ENCODE data around the gene BMPER. TPM values are rescaled to one million over a fixed set of nuclear protein-coding genes. Genes with fewer than 3 reads are reported as not detected.

Gene BMPER
- total and polyA plus RNA-seq, 3 experiments from 2014 or later = not detected

- Histone ChIP-seq H3K4me1 (ENCODE audit: insufficient read depth, low read length) (no peaks in the 10 kb centered on the region), H3K4me3 (ENCODE audit: low read length) (no peak overlapping the region), H3K27me3 (ENCODE audit: insufficient read depth, low read length, poor library complexity, severe bottlenecking) (no peaks in the 10 kb centered on the region), H3K36me3 (ENCODE audit: insufficient read depth, low read length) (no peaks in the 10 kb centered on the region), H3K9me3 (ENCODE audit: low read length) (no peaks in the 10 kb centered on the region), H3K27ac (ENCODE audit: low read depth, low read length) (no peak overlapping the region)
- ChIA-PET CTCF (no interaction called here), POLR2A (no interaction called here)
- no peak for DNase-seq
- Mint-ChIP-seq H3K36me3 (no peaks in the 10 kb centered on the region), H3K27me3 (no peaks in the 10 kb centered on the region), H3K4me3 (no peak overlapping the region), H3K27ac (no peak overlapping the region), H3K4me1 (no peaks in the 10 kb centered on the region), H3K9me3 (peaks cover 0 to 5% (median 3%) of the 10 kb centered on the region in 5 donors)
Measured at GRCh38 chr7:33986451-33986850, 81.1 kb downstream of the BMPER start.

- ChIA-PET POLR2A (no interaction called here), CTCF (no interaction called here)
- Mint-ChIP-seq H3K36me3 (no peaks in the 10 kb centered on the region), H3K9me3 (peaks cover 0 to 5% (median 3%) of the 10 kb centered on the region in 5 donors), H3K4me3 (no peak overlapping the region), H3K27me3 (no peaks in the 10 kb centered on the region), H3K27ac (no peak overlapping the region), H3K4me1 (no peaks in the 10 kb centered on the region)
- DNase-seq = no peak
- no peaks in the 10 kb centered on the region for H3K36me3 ChIP-seq (ENCODE audit: insufficient read depth, low read length)
- no peak overlapping the region for H3K4me3 ChIP-seq (ENCODE audit: low read length)
- no peaks in the 10 kb centered on the region for H3K27me3 ChIP-seq (ENCODE audit: insufficient read depth, low read length, poor library complexity, severe bottlenecking)
- no peaks in the 10 kb centered on the region for H3K4me1 ChIP-seq (ENCODE audit: insufficient read depth, low read length)
- H3K9me3 ChIP-seq (ENCODE audit: low read length) = no peaks in the 10 kb centered on the region
- no peak overlapping the region for H3K27ac ChIP-seq (ENCODE audit: low read depth, low read length)
Measured at GRCh38 chr7:33986951-33987947, 81.9 kb downstream of the BMPER start.

DNA sequence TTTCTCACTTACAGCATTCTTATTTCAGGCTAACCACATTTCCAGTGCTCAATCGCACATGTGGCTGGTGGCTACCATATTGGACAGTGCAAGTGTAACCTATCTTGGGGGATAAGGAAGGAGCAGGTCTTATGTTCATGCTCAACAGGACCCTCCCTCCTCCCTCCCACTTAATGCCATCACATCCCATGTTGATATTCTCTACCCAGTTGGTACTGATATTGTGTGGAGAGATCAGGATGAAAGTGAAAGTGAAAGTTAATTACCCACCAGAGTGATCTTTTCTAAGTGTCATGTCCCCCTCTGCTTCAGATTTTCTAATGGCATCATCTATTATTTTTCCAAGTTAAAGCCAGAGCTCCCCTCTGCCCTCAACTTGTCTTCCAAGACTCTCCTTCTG lies 91.6 kb downstream of the BMPER start:
- CTCF ChIA-PET = no interaction called here

GRCh38 chr7:33998476-33998875 lies 93.1 kb downstream of the BMPER start:
- Mint-ChIP-seq H3K27me3 (peaks cover 0 to 1% of the 10 kb centered on the region in 2 donors), H3K9me3 (peaks cover 0 to 4% (median 2%) of the 10 kb centered on the region in 5 donors), H3K4me3 (peak overlapping the region in 1 of 7 donors; percentile 18), H3K4me1 (peaks cover 8 to 14% (median 13%) of the 10 kb centered on the region in 3 donors), H3K36me3 (no peaks in the 10 kb centered on the region), H3K27ac (peak overlapping the region in 1 of 8 donors; percentile 78)
- Histone ChIP-seq H3K4me1 (ENCODE audit: insufficient read depth, low read length) (no peaks in the 10 kb centered on the region), H3K36me3 (ENCODE audit: insufficient read depth, low read length) (no peaks in the 10 kb centered on the region), H3K9me3 (ENCODE audit: low read length) (no peaks in the 10 kb centered on the region), H3K4me3 (ENCODE audit: low read length) (no peak overlapping the region), H3K27me3 (ENCODE audit: insufficient read depth, low read length, poor library complexity, severe bottlenecking) (no peaks in the 10 kb centered on the region), H3K27ac (ENCODE audit: low read depth, low read length) (no peak overlapping the region)
- no peak for DNase-seq
- ChIA-PET CTCF (no interaction called here), POLR2A (no interaction called here)

More for the DNA sequence above, 91.6 kb downstream of the BMPER start:
- POLR2A ChIA-PET = no interaction called here
- DNase-seq = no peak
- Histone ChIP-seq H3K27me3 (ENCODE audit: insufficient read depth, low read length, poor library complexity, severe bottlenecking) (no peaks in the 10 kb centered on the region), H3K4me1 (ENCODE audit: insufficient read depth, low read length) (no peaks in the 10 kb centered on the region), H3K27ac (ENCODE audit: low read depth, low read length) (no peak overlapping the region), H3K36me3 (ENCODE audit: insufficient read depth, low read length) (no peaks in the 10 kb centered on the region), H3K4me3 (ENCODE audit: low read length) (no peak overlapping the region), H3K9me3 (ENCODE audit: low read length) (no peaks in the 10 kb centered on the region)
- peaks cover 0 to 1% of the 10 kb centered on the region in 2 donors for H3K27me3 Mint-ChIP-seq
- no peaks in the 10 kb centered on the region for H3K36me3 Mint-ChIP-seq
- H3K4me1 Mint-ChIP-seq = peaks cover 8 to 14% (median 13%) of the 10 kb centered on the region in 3 donors
- H3K9me3 Mint-ChIP-seq = peaks cover 0 to 4% (median 2%) of the 10 kb centered on the region in 5 donors
- no peak overlapping the region for H3K27ac Mint-ChIP-seq
- H3K4me3 Mint-ChIP-seq = peak overlapping the region in 6 of 7 donors; percentile 7 to 56 (median 24)

DNA sequence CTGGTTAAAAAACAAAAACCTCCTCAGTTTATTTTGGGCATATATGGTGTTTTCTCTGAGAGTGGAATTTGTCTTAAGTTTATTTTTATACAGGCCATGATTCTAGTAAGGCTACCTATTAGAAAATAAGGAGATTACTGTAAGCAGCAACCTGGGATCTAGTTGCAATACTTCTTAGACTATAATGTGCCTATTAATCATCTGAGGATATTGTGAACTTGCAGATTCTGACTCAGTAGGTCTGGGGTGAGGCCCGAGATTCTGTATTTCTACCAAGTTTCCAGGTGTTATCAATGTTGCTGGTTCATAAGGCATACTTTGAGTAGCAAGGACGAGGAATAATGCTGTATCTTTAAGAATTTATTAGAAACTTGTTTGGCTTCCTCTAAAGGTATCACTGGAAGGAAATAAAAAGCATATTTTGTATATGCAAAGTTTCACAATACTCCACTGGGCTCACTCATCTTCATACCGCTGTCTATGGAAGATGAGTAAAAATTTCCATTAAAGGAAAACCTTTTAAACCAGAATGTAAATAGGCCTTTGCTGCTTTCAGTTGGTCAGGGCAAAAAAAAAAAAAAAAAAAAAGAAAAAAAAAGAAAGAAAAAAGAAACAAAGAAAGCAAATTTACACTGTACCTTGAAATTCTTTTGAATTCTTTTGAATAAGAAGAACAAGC lies 105.8 kb downstream of the BMPER start:
- ChIA-PET POLR2A (no interaction called here), CTCF (no interaction called here)
- no peaks in the 10 kb centered on the region for H3K9me3 ChIP-seq (ENCODE audit: low read length)
- Mint-ChIP-seq H3K9me3 (peaks cover 0 to 3% (median 0%) of the 10 kb centered on the region in 5 donors), H3K36me3 (no peaks in the 10 kb centered on the region), H3K4me3 (no peak overlapping the region), H3K27me3 (peaks cover 0 to 15% of the 10 kb centered on the region in 2 donors), H3K4me1 (no peaks in the 10 kb centered on the region), H3K27ac (no peak overlapping the region)
- no peaks in the 10 kb centered on the region for H3K27me3 ChIP-seq (ENCODE audit: insufficient read depth, low read length, poor library complexity, severe bottlenecking)
- no peak for DNase-seq
- H3K4me3 ChIP-seq (ENCODE audit: low read length) = no peak overlapping the region
- H3K36me3 ChIP-seq (ENCODE audit: insufficient read depth, low read length) = no peaks in the 10 kb centered on the region
- no peaks in the 10 kb centered on the region for H3K4me1 ChIP-seq (ENCODE audit: insufficient read depth, low read length)
- no peak overlapping the region for H3K27ac ChIP-seq (ENCODE audit: low read depth, low read length)

DNA sequence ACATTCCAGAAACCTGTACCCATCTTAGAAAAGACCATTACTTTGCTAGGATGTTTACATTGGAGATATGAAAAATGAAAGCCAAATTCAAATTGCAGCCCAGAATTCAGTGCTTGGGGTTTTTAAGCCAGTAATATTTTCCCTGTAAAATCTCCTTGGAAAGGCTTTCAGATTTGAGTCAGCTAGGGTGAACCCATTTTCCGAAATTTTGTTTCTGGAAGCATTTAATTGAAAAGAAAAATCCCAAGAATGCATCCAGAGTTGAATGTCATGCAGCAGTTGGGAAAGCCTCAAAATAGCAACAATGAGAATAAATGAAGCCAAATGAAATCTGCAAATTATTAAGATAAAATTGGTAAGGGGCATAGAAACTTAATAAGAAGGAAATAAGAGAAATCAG lies 106.4 kb downstream of the BMPER start:
- Mint-ChIP-seq H3K9me3 (peaks cover 0 to 3% (median 0%) of the 10 kb centered on the region in 5 donors), H3K27ac (no peak overlapping the region), H3K27me3 (peaks cover 0 to 17% of the 10 kb centered on the region in 2 donors), H3K4me3 (no peak overlapping the region), H3K36me3 (no peaks in the 10 kb centered on the region), H3K4me1 (no peaks in the 10 kb centered on the region)
- no peak for DNase-seq
- Histone ChIP-seq H3K36me3 (ENCODE audit: insufficient read depth, low read length) (no peaks in the 10 kb centered on the region), H3K27ac (ENCODE audit: low read depth, low read length) (no peak overlapping the region), H3K4me1 (ENCODE audit: insufficient read depth, low read length) (no peaks in the 10 kb centered on the region), H3K4me3 (ENCODE audit: low read length) (no peak overlapping the region), H3K27me3 (ENCODE audit: insufficient read depth, low read length, poor library complexity, severe bottlenecking) (no peaks in the 10 kb centered on the region), H3K9me3 (ENCODE audit: low read length) (no peaks in the 10 kb centered on the region)
- ChIA-PET POLR2A (no interaction called here), CTCF (no interaction called here)

GRCh38 chr7:34013421-34013820 lies 108.1 kb downstream of the BMPER start:
- no peaks in the 10 kb centered on the region for H3K27me3 ChIP-seq (ENCODE audit: insufficient read depth, low read length, poor library complexity, severe bottlenecking)
- ChIA-PET POLR2A (no interaction called here), CTCF (no interaction called here)
- Mint-ChIP-seq H3K36me3 (no peaks in the 10 kb centered on the region), H3K27ac (no peak overlapping the region), H3K4me3 (no peak overlapping the region), H3K27me3 (peaks cover 0 to 17% of the 10 kb centered on the region in 2 donors), H3K4me1 (no peaks in the 10 kb centered on the region), H3K9me3 (peaks cover 0 to 3% (median 0%) of the 10 kb centered on the region in 5 donors)
- no peaks in the 10 kb centered on the region for H3K4me1 ChIP-seq (ENCODE audit: insufficient read depth, low read length)
- DNase-seq = no peak
- no peak overlapping the region for H3K27ac ChIP-seq (ENCODE audit: low read depth, low read length)
- no peaks in the 10 kb centered on the region for H3K36me3 ChIP-seq (ENCODE audit: insufficient read depth, low read length)
- H3K9me3 ChIP-seq (ENCODE audit: low read length) = no peaks in the 10 kb centered on the region
- H3K4me3 ChIP-seq (ENCODE audit: low read length) = no peak overlapping the region

DNA sequence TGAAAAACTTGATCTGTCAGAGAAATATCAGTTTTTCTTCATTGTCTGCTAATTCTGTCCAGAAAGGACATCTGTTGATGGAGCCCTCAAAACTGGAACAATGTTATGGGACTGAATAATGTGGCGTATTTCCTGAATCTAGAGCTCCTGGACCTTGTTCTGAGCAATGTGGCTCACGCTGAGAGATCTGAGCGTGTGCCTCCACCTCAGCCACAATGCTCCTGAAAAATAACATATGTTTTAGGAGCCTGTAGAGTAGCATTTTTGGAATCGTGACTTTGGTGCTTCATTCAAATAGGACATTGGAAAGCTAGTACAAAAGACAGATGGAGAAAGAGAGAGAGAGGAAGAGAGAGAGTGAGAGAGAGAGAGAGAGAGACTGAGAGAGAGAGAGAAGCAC lies 110.3 kb downstream of the BMPER start:
- no peaks in the 10 kb centered on the region for H3K9me3 ChIP-seq (ENCODE audit: low read length)
- CTCF ChIA-PET = no interaction called here
- Mint-ChIP-seq H3K27me3 (peaks cover 1 to 14% of the 10 kb centered on the region in 2 donors), H3K27ac (no peak overlapping the region), H3K36me3 (no peaks in the 10 kb centered on the region), H3K9me3 (peaks cover 0 to 11% (median 0%) of the 10 kb centered on the region in 5 donors), H3K4me1 (no peaks in the 10 kb centered on the region), H3K4me3 (no peak overlapping the region)
- DNase-seq = no peak
- no peaks in the 10 kb centered on the region for H3K4me1 ChIP-seq (ENCODE audit: insufficient read depth, low read length)
- H3K36me3 ChIP-seq (ENCODE audit: insufficient read depth, low read length) = no peaks in the 10 kb centered on the region
- H3K27ac ChIP-seq (ENCODE audit: low read depth, low read length) = no peak overlapping the region
- H3K27me3 ChIP-seq (ENCODE audit: insufficient read depth, low read length, poor library complexity, severe bottlenecking) = no peaks in the 10 kb centered on the region
- POLR2A ChIA-PET = no interaction called here
- no peak overlapping the region for H3K4me3 ChIP-seq (ENCODE audit: low read length)
